CD4-positive, alpha-beta T cell (primary cell): Measurements from ENCODE around the gene TUBB3. TPM values are rescaled to one million over a fixed set of nuclear protein-coding genes. Genes with fewer than 3 reads are reported as not detected.

ENCODE experiments used
- ATAC-seq: fragments of 200-7000 bp; cut with Tn5 transposase; one replicate; pipeline ENCODE4 v1.10.0; 2022; ENCODE audit warnings: mild to moderate bottlenecking; ENCODE audit not compliant: poor library complexity
- CTCF ChIA-PET: fragments of 350-600 bp; sonication (Branson Sonifier 250); formaldehyde crosslinking; loops from one replicate; lab custom pipeline; 2021; ENCODE audit warnings: antibody characterized with exemption, inconsistent platforms; lab: Charles Lee
- POLR2A ChIA-PET: fragments of 350-600 bp; sonication (Branson Sonifier 250); formaldehyde crosslinking; loops from one replicate; lab custom pipeline; 2021; ENCODE audit warnings: antibody characterized with exemption, inconsistent platforms; lab: Charles Lee
- DNase-seq, 14 experiments: peaks; one replicate each; pipeline ENCODE4 v3.0.0-alpha.2; 2013 to 2020; ENCODE audit warnings: mixed read lengths in 2 of 14
- H3K27ac ChIP-seq, 2 donors: one replicate each; pipeline versions ENCODE4 v1.5.1 to v1.7.0; 2013; ENCODE audit warnings: low read length in 2 of 2, low read depth in 1 of 2, mild to moderate bottlenecking in 1 of 2
- H3K27me3 ChIP-seq, 2 experiments: 1 replicate in 1 of 2; 2 replicates in 1 of 2; pipeline versions ENCODE4 v1.6.1 to v1.7.0; 2013; ENCODE audit warnings: low read length in 2 of 2, control low read depth in 1 of 2, mild to moderate bottlenecking in 1 of 2, moderate library complexity in 1 of 2; ENCODE audit not compliant: insufficient read depth in 2 of 2, control insufficient read depth in 1 of 2
- H3K36me3 ChIP-seq: one replicate; pipeline ENCODE4 v1.6.1; 2013; ENCODE audit warnings: low read length, control low read depth; ENCODE audit not compliant: insufficient read depth
- H3K4me1 ChIP-seq: one replicate; pipeline ENCODE4 v1.6.1; 2013; ENCODE audit warnings: low read length, control low read depth; ENCODE audit not compliant: insufficient read depth
- H3K4me3 ChIP-seq: one replicate; pipeline ENCODE4 v1.5.1; 2013; ENCODE audit warnings: mild to moderate bottlenecking, low read length, moderate library complexity
- H3K9me3 ChIP-seq, 2 experiments: 1 replicate in 1 of 2; 2 replicates in 1 of 2; pipeline versions ENCODE4 v1.6.1 to v1.7.0; 2013; ENCODE audit warnings: low read length in 2 of 2, mild to moderate bottlenecking in 2 of 2, control low read depth in 1 of 2, moderate library complexity in 1 of 2; ENCODE audit not compliant: control insufficient read depth in 1 of 2, insufficient read depth in 1 of 2
- H3K27ac Mint-ChIP-seq: one replicate; pipeline ENCODE4 v1.8.0; 2020; ENCODE audit warnings: mixed read lengths
- H3K27me3 Mint-ChIP-seq: one replicate; pipeline ENCODE4 v1.8.0; 2021; ENCODE audit warnings: mixed read lengths
- H3K36me3 Mint-ChIP-seq: one replicate; pipeline ENCODE4 v1.8.0; 2021; ENCODE audit warnings: low read depth, mixed read lengths
- H3K4me1 Mint-ChIP-seq: one replicate; pipeline ENCODE4 v1.8.0; 2021; ENCODE audit warnings: low read depth, mixed read lengths
- H3K4me3 Mint-ChIP-seq: one replicate; pipeline ENCODE4 v1.8.0; 2020; ENCODE audit warnings: mild to moderate bottlenecking, mixed read lengths
- H3K9me3 Mint-ChIP-seq: one replicate; pipeline ENCODE4 v1.8.0; 2020; ENCODE audit warnings: mixed read lengths
- intact Hi-C, 2 experiments: fragments of 100-400 bp; cut with DNase I in 1 of 2; cut with micrococcal nuclease in 1 of 2; formaldehyde crosslinking; loops; one replicate each; pipeline versions ENCODE4 v1.15.1 to v1.9.0; 2023 to 2025; cut with DNase I, micrococcal nuclease
- total RNA-seq, 174 experiments: library from RNA in 2 of 174; stranded (reverse) in 2 of 174; gene quantifications; one replicate each; pipeline ENCODE4 v1.2.3 and lab custom pipeline; 2021 to 2026
- TF ChIP-seq, protein P1 (sequence below): fragments of 200-600 bp; IDR thresholded peaks from one replicate; pipeline ENCODE4 v1.8.0; 2022; ENCODE audit warnings: antibody characterized with exemption, mild to moderate bottlenecking

TUBB3 gene
- total RNA-seq, 2 experiments from 2014 or later = 0.78 to 0.88 TPM

GRCh38 chr16:89974870-89975269, 51.7 kb downstream of the TUBB3 start:
- intact Hi-C loops = loop anchor here in 1 of 2 experiments (5.0 to 10.0 kb wide), 2 partner anchors 158 to 1270 kb away; partner anchors contain the start of genes CTU2, FANCA and RNF166
- no peak overlapping the region for H3K27ac Mint-ChIP-seq
- H3K4me1 Mint-ChIP-seq = peaks cover 35% of the 10 kb centered on the region
- H3K36me3 ChIP-seq = peaks cover 24% of the 10 kb centered on the region
- H3K27me3 ChIP-seq = no peaks in the 10 kb centered on the region
- H3K4me1 ChIP-seq = peaks cover 38% of the 10 kb centered on the region
- H3K4me3 Mint-ChIP-seq = peak overlapping the region; percentile 2
- H3K27me3 Mint-ChIP-seq = no peaks in the 10 kb centered on the region
- ChIA-PET POLR2A (interaction anchor here (0.6 kb wide), 1 partner anchor 485 kb away, joined by 3 read pairs; no protein-coding TSS in a partner anchor), CTCF (interaction anchor here (0.6 to 1.2 kb wide), 2 partner anchors 44 to 189 kb away, joined by 3 read pairs; partner anchors contain the start of gene DBNDD1)
- H3K4me3 ChIP-seq = no peak overlapping the region
- H3K36me3 Mint-ChIP-seq = peaks cover 25% of the 10 kb centered on the region
- no peak for ATAC-seq
- no peaks in the 10 kb centered on the region for H3K9me3 ChIP-seq
- TF ChIP-seq, protein P1, sequence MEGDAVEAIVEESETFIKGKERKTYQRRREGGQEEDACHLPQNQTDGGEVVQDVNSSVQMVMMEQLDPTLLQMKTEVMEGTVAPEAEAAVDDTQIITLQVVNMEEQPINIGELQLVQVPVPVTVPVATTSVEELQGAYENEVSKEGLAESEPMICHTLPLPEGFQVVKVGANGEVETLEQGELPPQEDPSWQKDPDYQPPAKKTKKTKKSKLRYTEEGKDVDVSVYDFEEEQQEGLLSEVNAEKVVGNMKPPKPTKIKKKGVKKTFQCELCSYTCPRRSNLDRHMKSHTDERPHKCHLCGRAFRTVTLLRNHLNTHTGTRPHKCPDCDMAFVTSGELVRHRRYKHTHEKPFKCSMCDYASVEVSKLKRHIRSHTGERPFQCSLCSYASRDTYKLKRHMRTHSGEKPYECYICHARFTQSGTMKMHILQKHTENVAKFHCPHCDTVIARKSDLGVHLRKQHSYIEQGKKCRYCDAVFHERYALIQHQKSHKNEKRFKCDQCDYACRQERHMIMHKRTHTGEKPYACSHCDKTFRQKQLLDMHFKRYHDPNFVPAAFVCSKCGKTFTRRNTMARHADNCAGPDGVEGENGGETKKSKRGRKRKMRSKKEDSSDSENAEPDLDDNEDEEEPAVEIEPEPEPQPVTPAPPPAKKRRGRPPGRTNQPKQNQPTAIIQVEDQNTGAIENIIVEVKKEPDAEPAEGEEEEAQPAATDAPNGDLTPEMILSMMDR = no peak
- H3K9me3 Mint-ChIP-seq = no peaks in the 10 kb centered on the region
- DNase-seq = no peak
- H3K27ac ChIP-seq = no peak overlapping the region

GRCh38 chr16:89981414-89981813, 58.3 kb downstream of the TUBB3 start:
- Histone ChIP-seq H3K27me3 (no peaks in the 10 kb centered on the region), H3K27ac (no peak overlapping the region), H3K36me3 (peaks cover 81% of the 10 kb centered on the region), H3K9me3 (no peaks in the 10 kb centered on the region), H3K4me3 (no peak overlapping the region), H3K4me1 (no peaks in the 10 kb centered on the region)
- H3K4me3 Mint-ChIP-seq = no peak overlapping the region
- H3K27me3 Mint-ChIP-seq = no peaks in the 10 kb centered on the region
- CTCF ChIA-PET = no interaction called here
- H3K27ac Mint-ChIP-seq = no peak overlapping the region
- H3K4me1 Mint-ChIP-seq = no peaks in the 10 kb centered on the region
- DNase-seq = no peak
- peaks cover 74% of the 10 kb centered on the region for H3K36me3 Mint-ChIP-seq
- POLR2A ChIA-PET = no interaction called here
- ATAC-seq = no peak
- no peaks in the 10 kb centered on the region for H3K9me3 Mint-ChIP-seq
- TF ChIP-seq, protein P1 = no peak
- intact Hi-C loops = no loop called here

GRCh38 chr16:89982318-89982717, 59.2 kb downstream of the TUBB3 start:
- peaks cover 80% of the 10 kb centered on the region for H3K36me3 Mint-ChIP-seq
- TF ChIP-seq, protein P1 = no peak

More at GRCh38 chr16:89982318-89982717, 59.2 kb downstream of the TUBB3 start:
- Histone ChIP-seq H3K36me3 (peaks cover 90% of the 10 kb centered on the region), H3K27ac (no peak overlapping the region), H3K27me3 (no peaks in the 10 kb centered on the region), H3K4me1 (no peaks in the 10 kb centered on the region), H3K9me3 (no peaks in the 10 kb centered on the region), H3K4me3 (no peak overlapping the region)
- H3K27ac Mint-ChIP-seq = no peak overlapping the region
- H3K9me3 Mint-ChIP-seq = no peaks in the 10 kb centered on the region
- intact Hi-C loops = no loop called here
- H3K27me3 Mint-ChIP-seq = no peaks in the 10 kb centered on the region
- H3K4me3 Mint-ChIP-seq = no peak overlapping the region
- H3K4me1 Mint-ChIP-seq = no peaks in the 10 kb centered on the region
- ATAC-seq (no peak), DNase-seq (no peak)
- POLR2A ChIA-PET = no interaction called here
- CTCF ChIA-PET = no interaction called here
